Ovary (tissue), 3 donors: Measurements from ENCODE around the gene TGIF2.

Experiments used
- CTCF ChIP-seq, 3 donors: fragments of 450-650 bp in 2 of 3; fragments of 200-600 bp in 1 of 3; IDR thresholded peaks; one replicate each; pipeline versions ENCODE4 v1.5.1 to v1.8.0; 2016 to 2022; ENCODE audit warnings: antibody characterized with exemption in 3 of 3, mild to moderate bottlenecking in 1 of 3
- POLR2A ChIP-seq: fragments of 450-650 bp; IDR thresholded peaks from one replicate; pipeline ENCODE4 v1.6.1; 2017; ENCODE audit warnings: antibody characterized with exemption, mild to moderate bottlenecking, moderate library complexity
- donor health status: DM: no; HTN: no; CAD: no.

- TF ChIP-seq POLR2A (no peak), CTCF (IDR thresholded peaks at IDR 0.05) (no peak)
Observed at GRCh38 chr20:36632487-36633284, 59.3 kb downstream of the TGIF2 start.
